GM19468 (cell line): ENCODE measurements around the gene ATP5MK.
A peak's percentile ranks its signal among the peaks of the same experiment; 100 is the strongest.
"Not testable (repeated sequence)": the region's sequence is repeated elsewhere in the genome, so short reads cannot be mapped to it uniquely, and the experiment has no call there.

Source experiments
- ATAC-seq: cut with Tn5 transposase; IDR thresholded peaks from one replicate; pipeline ENCODE4 v1.9.1; 2021; ENCODE audit warnings: mild to moderate bottlenecking, moderate library complexity, moderate number of reproducible peaks; ENCODE audit not compliant: unreplicated experiment; ENCODE audit errors: extremely low read depth

ATP5MK gene

DNA sequence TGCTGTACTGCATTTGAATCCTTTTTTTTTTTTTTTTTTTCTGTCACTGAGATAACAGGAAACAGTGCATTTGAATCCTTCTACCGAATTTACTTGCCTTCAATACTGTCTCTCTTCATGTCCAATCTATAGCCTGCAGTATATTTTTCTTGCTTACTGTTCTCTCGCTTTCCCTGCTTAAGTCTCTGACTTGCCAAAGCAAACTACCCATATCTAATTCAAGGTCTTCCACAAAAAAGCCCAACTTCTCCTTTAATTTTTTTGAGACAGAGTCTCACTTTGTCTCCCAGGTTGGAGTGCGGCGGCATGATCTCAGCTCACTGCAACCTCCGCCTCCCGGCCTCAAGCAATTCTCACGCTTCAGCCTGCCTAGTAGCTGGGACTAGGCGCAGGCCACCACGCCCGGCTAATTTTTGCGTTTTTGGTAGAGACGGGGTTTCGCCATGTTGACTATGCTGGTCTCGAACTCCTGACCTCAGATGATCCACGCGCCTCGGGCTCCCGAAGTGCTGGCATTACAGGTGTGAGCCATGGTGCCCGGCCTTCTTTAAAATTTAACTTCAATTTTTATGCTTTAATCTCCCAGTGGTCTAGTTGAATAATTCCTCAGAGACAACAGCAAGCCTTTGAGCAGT, 1.0 kb upstream of the ATP5MK start:
- no peak for ATAC-seq

GRCh38 chr10:103396789-103397087, 463 bp upstream of the ATP5MK start:
- no peak for ATAC-seq

- ATAC-seq = no peak
These were observed 565 bp downstream of the ATP5MK start for GRCh38 chr10:103395754-103396066.

DNA sequence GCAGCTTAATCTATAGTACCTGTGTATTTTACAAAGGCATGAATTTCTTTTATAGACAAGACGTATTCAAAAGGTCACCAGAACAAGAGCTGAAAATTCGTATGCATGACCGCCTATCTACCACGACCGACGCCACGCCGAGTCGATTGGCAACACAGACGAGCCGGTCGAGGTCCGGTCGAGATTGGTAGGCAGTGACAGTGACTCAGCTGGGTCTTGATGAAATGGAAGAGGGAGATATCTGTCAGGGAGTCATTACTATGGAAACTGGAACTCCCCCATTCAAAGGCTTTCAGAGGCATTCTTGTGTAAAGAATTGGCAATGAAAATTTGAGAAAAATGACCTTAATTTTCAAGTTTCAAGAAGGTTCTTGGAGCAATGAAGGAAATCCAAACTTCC, 2.1 kb downstream of the ATP5MK start:
- ATAC-seq = no peak

GRCh38 chr10:103382769-103383168, 13.5 kb downstream of the ATP5MK start:
- peak; percentile 77 for ATAC-seq

DNA sequence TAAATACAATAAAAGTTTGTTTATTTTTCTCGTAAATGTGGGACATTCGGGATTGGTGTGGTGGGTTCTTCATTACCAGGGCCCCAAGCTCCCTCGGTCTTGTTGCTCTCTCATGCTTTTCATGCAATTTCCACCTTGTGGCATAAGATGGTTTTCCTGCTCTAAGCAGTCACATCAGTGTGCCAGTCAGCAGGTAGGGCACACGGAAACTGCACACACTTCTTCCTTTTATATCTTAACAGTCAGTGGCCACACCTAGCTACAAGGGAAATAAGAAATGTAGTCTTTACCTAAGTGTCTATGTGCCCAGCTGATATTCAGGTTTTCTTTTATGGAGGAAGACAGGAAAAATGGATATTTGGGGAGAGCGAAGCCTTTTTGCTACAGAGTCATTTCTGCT, 22.0 kb downstream of the ATP5MK start:
- ATAC-seq = no peak

DNA sequence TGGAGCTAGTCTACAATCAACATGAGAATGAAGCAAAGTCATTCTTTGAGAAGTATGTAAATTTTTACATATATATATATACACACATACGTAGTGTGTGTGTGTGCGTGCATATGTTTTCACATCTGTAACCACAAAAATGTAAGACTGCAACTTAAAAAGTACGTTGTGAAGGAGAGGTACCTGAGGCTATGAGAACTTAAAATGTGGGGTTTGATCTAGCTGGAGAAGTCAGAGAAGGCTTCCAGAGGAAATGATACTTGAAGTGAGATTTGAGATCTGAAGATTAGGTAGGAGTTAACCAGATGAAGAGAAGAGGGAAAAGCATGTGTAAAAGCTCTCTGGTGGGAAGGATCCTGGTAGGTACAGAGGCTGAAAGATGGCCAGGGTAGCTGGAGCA, 22.7 kb downstream of the ATP5MK start:
- ATAC-seq = no peak

GRCh38 chr10:103367782-103368518, 28.3 kb downstream of the ATP5MK start, which contains the start of gene TAF5:
Gene TAF5, plus strand, starts transcription at chr10:103367976. Its CDS starts 14 bp downstream, at chr10:103367990.
- peak; percentile 19 for ATAC-seq

DNA sequence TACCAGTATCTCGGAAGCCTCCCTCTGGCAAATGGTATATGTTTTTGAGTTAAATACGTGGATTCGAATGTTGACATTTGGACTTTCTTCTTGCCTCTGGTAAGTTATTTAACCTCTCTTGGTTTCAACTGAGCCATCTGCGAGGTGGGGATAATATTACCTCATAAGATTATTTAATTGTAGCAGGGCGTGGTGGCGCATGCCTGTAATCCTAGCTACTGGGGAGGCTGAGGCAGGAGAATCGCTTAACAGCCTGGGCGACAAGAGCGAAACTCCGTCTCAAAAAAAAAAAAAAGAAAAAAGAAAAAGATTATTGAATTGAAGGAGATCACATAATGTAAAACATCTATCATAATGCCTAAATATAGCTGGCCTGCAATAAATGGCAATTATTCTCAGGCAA, 28.9 kb downstream of the ATP5MK start:
- no peak for ATAC-seq

- ATAC-seq = not testable (repeated sequence)
These were observed 35.5 kb downstream of the ATP5MK start for GRCh38 chr10:103360791-103361190.

- ATAC-seq = not testable (repeated sequence)
These were observed 36.8 kb downstream of the ATP5MK start for GRCh38 chr10:103359493-103359892.

DNA sequence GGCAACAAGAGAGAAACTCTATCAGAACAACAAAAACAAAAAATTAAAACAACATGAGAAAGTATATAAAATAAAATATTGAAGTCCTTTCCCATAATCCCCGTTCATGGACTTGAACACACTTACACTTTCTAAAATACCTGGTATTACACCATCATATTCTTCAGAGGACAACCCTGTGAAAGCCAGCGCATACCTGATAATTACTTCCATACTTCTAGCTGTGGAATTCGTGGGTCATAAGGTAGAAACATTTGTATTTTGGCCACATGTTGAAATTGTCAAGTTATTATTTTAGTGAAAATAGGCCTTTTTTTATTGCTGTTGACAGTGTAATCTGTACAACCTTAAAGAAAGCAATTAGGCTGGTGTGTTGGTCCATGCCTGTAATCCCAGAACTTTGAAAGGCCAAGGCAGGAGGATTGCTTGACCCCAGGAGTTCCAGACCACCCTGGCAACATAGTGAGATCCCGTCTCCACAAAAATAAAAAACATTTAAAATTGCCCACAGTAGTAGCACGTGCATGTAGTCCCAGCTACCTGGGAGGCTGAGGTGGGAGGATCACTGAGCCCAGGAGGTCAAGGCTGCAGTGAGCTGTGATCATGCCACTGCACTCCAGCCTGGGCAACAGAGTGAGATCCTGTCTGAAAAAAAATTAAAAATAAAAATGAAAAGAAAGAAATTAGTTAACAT, 40.2 kb downstream of the ATP5MK start:
- no peak for ATAC-seq

DNA sequence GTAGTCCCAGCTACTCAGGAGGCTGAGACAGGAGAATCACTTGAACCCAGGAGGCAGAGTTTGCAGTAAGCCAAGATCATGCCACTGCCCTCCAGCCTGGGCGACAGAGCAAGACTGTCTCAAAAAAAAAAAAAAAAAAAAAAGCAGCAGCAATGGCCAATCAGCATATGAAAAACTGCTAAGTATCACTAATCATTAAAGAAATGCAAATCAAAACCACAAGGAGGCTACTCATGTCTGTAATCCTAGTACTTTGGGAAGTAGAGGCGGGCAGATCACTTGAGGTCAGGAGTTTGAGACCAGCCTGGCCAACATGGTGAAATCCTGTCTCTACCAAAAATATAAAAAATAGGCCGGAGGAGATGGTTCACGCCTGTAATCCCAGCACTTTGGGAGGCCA, 41.7 kb downstream of the ATP5MK start:
- not testable (repeated sequence) for ATAC-seq

GRCh38 chr10:103353281-103353680, 43.0 kb downstream of the ATP5MK start:
- no peak for ATAC-seq

GRCh38 chr10:103350517-103351260, 45.6 kb downstream of the ATP5MK start, which contains the start of gene PCGF6:
Gene PCGF6, minus strand, starts transcription at chr10:103351140. Its CDS starts 74 bp downstream, at chr10:103351066.
- peak; percentile 29 for ATAC-seq

GRCh38 chr10:103350175-103350516, 46.1 kb downstream of the ATP5MK start:
- ATAC-seq = no peak
